Gastrocnemius medialis (tissue), 4 donors: ENCODE measurements around the gene CYREN.

Experiments used
- POLR2A ChIP-seq, 2 donors: fragments of 450-650 bp; IDR thresholded peaks; one replicate each; pipeline ENCODE4 v1.6.1; 2017; ENCODE audit warnings: antibody characterized with exemption in 2 of 2, mild to moderate bottlenecking in 2 of 2, moderate library complexity in 2 of 2
- TF ChIP-seq, protein P1 (sequence below), 5 experiments: fragments of 450-650 bp in 3 of 5; fragments of 200-600 bp in 2 of 5; sonication (generic) in 2 of 5; IDR thresholded peaks in 4 of 5; conservative IDR thresholded peaks in 1 of 5; 1 replicate in 4 of 5; 2 replicates in 1 of 5; pipeline ENCODE4 v1.5.1; 2016 to 2019; ENCODE audit warnings: antibody characterized with exemption in 5 of 5, mild to moderate bottlenecking in 3 of 5, moderate library complexity in 3 of 5

DNA sequence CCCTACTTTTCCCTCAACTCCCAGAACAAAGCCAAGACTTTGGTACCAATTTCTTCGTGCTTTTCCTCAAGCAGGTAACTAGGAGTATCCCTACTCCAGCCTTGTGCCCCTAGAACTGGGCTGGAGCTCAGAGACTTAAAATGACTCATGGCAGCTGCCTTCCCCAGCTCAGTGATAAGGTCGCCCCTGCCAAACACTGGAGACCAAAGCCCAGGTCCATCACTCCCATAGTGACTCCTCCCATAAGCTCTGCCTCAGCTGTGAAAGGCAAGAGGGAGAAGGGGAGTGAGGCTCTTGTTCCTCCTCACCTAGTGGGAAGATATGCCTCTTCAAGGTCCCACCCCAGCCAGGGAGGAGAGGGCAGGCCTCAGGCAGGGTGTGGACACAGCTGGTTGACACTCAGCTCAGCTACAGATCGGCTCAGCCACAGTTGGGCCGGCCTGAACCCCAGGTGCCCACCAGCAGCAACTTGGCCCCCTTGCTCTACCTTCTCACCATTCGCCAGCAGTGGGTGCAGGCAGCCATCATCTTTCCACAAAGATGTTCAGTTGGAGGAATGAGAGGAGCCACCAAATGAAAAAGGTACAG lies 13.8 kb upstream of the CYREN start:
- TF ChIP-seq, protein P1, sequence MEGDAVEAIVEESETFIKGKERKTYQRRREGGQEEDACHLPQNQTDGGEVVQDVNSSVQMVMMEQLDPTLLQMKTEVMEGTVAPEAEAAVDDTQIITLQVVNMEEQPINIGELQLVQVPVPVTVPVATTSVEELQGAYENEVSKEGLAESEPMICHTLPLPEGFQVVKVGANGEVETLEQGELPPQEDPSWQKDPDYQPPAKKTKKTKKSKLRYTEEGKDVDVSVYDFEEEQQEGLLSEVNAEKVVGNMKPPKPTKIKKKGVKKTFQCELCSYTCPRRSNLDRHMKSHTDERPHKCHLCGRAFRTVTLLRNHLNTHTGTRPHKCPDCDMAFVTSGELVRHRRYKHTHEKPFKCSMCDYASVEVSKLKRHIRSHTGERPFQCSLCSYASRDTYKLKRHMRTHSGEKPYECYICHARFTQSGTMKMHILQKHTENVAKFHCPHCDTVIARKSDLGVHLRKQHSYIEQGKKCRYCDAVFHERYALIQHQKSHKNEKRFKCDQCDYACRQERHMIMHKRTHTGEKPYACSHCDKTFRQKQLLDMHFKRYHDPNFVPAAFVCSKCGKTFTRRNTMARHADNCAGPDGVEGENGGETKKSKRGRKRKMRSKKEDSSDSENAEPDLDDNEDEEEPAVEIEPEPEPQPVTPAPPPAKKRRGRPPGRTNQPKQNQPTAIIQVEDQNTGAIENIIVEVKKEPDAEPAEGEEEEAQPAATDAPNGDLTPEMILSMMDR (IDR thresholded peaks at IDR 0.05 in 4 of 5, conservative IDR thresholded peaks at IDR 0.05 in 1 of 5): no peak
- TF ChIP-seq POLR2A (IDR thresholded peaks at IDR 0.05): no peak
